Vagina (tissue), 2 donors: ENCODE measurements around the gene CFAP53.

ENCODE experiments used
- POLR2A ChIP-seq, 2 donors: fragments of 450-650 bp; IDR thresholded peaks; one replicate each; pipeline ENCODE4 v1.6.1; 2017; ENCODE audit warnings: antibody characterized with exemption in 2 of 2, mild to moderate bottlenecking in 2 of 2, moderate library complexity in 2 of 2
- TF ChIP-seq, protein P1 (sequence below), 3 experiments: fragments of 450-650 bp in 2 of 3; fragments of 200-600 bp in 1 of 3; sonication (generic) in 1 of 3; IDR thresholded peaks; one replicate each; pipeline ENCODE4 v1.5.1; 2017 to 2019; ENCODE audit warnings: antibody characterized with exemption in 3 of 3, mild to moderate bottlenecking in 2 of 3, moderate library complexity in 2 of 3

DNA sequence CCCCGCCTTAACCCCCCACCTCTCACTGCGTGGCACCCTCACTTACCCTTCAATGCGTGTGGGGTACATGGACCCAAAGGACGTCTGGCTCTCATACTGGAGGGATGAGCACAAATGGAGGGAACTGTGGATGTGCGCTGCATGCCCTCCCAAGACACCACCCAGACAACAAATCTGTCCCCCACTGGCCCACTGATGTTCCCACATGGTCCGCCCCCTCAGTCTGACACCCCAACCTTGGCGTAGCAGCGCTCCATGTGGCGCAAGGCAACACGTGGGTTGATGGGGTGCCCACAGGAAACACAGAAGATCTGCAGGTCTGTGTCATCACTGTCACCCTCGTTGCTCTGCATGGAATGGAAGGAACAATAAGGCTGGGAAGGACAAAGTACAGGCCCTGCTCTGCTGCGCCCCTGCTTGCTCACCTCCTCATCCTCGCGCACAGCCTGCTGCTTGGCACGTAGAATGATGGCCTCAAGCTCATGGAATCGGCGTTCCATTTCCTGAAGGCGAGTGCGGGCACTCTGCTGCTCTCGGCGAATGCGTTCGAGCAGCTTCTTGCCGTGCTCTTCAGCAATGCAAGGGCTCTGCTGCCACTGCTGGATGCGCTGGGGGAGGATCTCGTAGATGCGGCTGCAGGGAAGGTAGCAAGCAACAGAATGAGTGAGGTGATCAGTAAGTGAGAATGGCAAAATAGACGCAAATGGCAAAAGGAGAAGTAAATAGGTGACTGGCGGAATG, 17.3 kb upstream of the CFAP53 start:
- TF ChIP-seq POLR2A (IDR thresholded peaks at IDR 0.05), result no peak
- TF ChIP-seq, protein P1, sequence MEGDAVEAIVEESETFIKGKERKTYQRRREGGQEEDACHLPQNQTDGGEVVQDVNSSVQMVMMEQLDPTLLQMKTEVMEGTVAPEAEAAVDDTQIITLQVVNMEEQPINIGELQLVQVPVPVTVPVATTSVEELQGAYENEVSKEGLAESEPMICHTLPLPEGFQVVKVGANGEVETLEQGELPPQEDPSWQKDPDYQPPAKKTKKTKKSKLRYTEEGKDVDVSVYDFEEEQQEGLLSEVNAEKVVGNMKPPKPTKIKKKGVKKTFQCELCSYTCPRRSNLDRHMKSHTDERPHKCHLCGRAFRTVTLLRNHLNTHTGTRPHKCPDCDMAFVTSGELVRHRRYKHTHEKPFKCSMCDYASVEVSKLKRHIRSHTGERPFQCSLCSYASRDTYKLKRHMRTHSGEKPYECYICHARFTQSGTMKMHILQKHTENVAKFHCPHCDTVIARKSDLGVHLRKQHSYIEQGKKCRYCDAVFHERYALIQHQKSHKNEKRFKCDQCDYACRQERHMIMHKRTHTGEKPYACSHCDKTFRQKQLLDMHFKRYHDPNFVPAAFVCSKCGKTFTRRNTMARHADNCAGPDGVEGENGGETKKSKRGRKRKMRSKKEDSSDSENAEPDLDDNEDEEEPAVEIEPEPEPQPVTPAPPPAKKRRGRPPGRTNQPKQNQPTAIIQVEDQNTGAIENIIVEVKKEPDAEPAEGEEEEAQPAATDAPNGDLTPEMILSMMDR (IDR thresholded peaks at IDR 0.05), result no peak
